CD4-positive, alpha-beta T cell treated with Interleukin-6 at 100 ng/mL for 8 hours (primary cell): ENCODE data around the gene ZNF750.

ENCODE experiments used
- DNase-seq: peaks from one replicate; pipeline ENCODE4 v3.0.0-alpha.2; 2020; ENCODE audit warnings: mixed read lengths, low spot score

Gene ZNF750

DNA sequence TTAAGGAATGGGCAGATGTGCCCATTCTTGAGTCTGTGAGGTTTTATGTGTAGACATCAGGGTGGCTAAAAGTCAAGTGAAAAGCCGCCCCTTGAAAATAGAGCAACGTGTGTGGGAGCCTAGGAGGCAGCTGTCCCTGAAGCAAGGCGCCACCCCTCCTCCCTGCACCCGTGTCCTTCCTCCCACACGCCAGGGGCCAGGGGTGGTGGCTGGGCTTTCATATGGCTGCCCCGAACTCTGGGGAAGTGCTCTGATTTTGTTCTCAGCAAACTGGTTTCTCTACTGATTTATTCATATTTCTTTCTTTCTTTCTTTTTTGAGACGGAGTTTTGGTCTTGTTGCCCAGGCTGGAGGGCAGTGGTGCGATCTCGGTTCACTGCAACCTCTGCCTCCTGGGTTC, 4.7 kb downstream of the ZNF750 start:
- no peak for DNase-seq

DNA sequence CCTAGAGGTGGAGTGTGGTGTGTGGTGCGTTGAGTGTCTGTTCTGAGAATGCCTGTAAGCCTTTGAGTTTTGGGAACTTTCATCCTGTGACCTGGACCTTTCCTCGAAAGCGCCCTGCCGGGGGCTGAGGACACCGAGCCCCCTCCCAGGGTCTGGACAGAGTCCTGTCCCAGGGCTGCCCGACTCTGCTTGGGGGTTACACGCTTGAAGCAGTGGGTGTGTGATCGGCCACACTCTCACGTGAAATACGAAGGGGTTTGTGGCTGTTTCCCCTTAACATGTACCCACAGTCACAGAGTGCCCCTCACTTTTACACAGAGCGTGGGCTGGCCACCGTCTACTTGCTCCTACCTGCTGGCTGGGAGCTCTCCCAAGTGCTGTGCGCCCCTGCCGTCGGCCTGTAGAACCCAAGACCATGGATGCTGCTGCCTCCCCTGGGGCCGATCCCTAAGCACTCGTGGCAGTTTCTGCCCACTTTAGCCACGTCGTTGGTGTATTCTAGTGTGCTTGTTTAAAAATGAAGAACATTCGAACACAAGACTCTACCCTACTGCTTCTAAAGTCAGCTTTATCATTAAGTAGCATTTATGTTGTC, 6.8 kb downstream of the ZNF750 start:
- no peak for DNase-seq

DNA sequence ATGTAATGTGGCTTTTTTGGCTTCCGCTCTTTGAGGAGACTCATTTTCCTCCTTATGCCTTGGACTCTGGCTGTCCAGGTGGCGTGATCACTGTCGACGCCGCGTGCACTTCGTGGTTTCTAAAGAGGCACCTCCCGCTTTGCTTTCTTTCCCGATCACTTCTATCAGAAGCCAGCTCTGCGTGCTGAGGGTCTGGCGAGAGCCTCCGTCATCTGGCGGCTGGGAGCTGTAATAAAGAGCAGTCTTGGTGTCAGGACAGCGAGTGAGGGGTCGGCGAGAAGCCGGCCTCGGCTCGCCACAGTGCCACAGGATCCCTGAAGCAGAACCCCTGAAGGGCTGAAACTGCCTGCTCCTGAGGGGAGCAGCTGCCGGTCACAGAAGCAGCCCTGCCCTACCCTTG, 7.4 kb downstream of the ZNF750 start:
- DNase-seq: no peak

DNA sequence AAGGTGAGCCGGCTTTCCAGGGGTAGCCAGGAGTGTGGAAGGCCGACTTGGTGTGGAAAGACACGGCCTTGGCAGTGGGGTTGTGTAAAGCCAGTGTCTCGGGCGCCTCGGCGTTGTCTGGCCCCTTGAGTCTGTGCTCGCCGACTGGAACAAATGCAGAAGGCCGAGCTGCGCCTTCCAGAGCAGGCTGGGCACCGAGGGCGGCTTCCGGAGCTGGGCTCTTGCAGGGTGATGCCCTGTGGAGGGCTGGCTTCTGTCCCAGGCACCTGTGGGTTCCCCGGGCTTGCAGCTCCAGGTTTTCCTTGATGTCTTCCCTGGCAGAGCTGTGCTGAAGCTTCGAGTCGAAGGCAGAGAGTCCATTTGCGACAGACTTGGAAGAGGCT, 8.0 kb downstream of the ZNF750 start:
- no peak for DNase-seq

DNA sequence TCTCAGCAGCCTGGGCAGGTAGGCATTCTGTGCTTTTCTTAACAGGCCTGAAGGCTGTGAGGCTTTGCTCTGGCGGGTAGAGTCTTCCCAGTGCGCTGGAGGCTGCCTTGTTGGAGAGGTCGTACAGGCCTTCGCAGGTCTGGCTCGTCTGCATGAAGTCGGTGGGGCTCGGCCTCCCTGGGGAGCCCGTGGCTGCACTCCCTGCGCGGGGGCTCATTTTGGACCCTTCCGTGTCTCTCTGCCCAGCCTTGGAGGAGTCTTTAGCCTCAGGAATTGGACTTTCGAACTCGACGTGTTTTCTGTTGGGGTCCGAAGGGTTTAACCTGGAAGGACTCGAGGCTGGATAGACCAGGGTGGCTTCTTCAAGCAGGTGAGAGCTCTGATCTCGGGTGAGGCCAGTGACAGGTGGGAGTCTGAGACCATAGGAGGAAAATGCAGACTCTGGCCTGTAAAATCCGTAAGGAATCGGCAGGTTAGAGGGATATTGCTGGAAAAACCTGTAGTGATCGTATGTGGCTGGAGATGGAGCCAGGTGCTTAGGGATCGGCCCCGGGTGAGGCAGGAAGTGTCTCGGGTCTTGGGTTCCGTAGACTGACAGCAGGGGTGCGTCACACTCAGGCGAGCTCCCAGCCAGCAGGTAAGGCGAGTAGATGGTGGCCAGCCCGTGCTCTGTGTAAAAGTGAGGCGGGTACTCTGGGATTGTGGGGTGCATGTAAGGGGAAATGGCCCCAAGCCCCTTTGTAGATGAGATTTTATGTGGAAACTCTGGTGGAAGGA, 8.6 kb downstream of the ZNF750 start:
- no peak for DNase-seq

- no peak for DNase-seq
Measured at GRCh38 chr17:82830249-82830661, 9.6 kb downstream of the ZNF750 start.

GRCh38 chr17:82828875-82829487, 10.8 kb downstream of the ZNF750 start:
- no peak for DNase-seq

DNA sequence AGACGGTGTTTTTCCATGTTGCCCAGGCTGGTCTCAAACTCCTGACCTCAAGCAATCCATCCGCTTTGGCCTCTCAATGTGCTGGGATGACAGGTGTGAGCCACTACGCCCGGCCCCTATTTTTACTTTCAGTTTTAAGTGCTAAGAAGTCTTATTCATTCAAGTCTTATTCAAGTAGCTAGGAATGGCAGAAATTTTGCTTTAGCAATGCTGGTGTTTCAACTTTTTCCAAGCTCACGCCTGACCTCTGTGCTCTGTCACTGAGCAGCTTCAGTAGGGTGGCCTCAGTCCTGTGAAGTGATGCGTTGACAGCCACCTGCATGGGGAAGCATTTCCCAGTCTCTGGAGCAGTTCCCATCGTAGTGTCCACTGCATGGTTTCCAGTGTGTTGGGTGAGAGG, 12.9 kb downstream of the ZNF750 start:
- DNase-seq: no peak

DNA sequence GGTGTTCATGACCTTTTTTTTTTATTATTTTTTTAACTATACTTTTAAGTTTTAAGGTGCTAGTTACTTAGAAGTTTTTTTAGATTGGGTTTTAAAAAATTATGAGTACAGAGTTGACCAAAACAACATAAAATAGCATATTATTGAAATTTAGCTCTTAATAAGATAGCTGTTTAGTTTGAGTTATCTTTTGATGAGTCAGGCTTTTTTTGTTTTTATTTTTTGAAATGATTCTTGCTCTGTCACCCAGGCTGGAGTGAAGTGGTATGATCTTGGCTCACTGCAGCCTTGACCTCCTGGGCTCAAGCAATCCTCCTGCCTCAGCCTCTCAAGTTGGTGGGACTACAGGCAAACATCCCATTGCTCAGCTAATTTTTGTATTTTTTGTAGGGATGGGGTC, 13.6 kb downstream of the ZNF750 start:
- no peak for DNase-seq

- no peak for DNase-seq
Measured at GRCh38 chr17:82825540-82826124, 14.2 kb downstream of the ZNF750 start.

GRCh38 chr17:82823004-82823403, 16.8 kb downstream of the ZNF750 start:
- DNase-seq: no peak

- DNase-seq: no peak
Measured at GRCh38 chr17:82822281-82822680, 17.5 kb downstream of the ZNF750 start.

- DNase-seq: no peak
Measured at GRCh38 chr17:82821554-82821953, 18.3 kb downstream of the ZNF750 start.

DNA sequence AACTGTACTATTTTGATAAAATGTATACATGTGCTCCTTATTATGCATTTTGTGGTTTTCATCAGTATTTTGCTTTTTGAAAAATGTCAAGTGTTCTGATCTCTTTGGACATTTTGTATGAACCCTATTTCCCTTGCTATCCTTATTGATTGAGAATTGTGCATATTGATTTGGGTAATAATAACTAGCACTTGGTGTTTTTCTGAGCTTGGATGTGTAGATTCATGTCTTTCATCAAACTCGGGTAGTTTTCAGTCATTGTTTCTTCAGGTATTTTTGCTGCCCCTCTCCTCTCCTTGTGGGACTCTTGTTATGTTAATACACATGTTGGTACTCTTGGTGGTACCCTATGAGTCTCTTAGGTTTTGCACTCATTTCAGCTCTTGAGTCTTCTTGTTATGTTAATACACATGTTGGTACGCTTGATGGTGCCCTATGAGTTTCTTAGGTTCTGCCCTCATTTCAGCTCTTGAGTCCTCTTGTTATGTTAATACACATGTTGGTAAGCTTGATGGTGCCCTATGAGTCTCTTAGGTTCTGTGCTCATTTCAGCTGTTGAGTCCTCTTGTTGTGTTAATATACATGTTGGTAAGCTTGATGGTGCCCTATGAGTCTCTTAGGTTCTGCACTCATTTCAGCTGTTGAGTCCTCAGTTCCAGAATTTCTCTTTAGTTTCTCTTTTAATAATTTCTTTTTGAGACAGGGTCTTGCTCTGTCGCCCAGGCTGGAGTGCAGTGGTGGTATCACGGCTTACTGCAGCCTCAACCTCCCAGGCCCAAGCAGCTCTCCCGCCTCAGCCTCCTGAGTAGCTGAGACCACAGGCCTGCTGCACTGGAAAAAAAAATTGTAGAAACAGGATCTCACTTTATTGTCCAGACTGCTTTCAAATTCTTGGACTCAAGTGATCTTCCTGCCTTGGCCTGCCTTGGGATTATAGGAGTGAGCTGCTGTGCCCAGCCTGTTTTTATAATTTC, 19.3 kb downstream of the ZNF750 start:
- no peak for DNase-seq

- no peak for DNase-seq
Measured at GRCh38 chr17:82817947-82818346, 21.9 kb downstream of the ZNF750 start.

- no peak for DNase-seq
Measured at GRCh38 chr17:82816358-82816757, 23.5 kb downstream of the ZNF750 start.

- DNase-seq: no peak
Measured at GRCh38 chr17:82815790-82816305, 24.0 kb downstream of the ZNF750 start.

DNA sequence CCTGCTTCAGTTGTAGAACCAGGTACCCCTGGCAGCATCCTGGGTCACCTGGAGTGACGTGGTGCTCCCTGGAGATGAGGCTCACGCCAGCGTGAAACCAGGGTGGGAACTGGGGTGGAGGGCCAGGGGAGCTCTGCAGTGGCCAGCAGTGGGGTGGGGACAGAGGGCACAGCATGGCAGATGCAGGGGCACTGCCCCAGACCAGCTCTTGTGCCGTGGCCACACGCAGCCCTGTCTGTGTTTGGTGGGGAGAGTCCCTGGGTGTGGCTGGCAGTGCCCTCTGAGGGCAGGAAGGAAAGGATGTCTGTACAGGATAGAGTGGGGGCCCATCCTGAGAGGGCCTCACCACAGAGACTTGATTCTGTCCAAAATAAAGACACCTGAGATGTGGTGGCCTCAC, 24.5 kb downstream of the ZNF750 start:
- no peak for DNase-seq

GRCh38 chr17:82814834-82815233, 25.0 kb downstream of the ZNF750 start:
- DNase-seq: no peak

DNA sequence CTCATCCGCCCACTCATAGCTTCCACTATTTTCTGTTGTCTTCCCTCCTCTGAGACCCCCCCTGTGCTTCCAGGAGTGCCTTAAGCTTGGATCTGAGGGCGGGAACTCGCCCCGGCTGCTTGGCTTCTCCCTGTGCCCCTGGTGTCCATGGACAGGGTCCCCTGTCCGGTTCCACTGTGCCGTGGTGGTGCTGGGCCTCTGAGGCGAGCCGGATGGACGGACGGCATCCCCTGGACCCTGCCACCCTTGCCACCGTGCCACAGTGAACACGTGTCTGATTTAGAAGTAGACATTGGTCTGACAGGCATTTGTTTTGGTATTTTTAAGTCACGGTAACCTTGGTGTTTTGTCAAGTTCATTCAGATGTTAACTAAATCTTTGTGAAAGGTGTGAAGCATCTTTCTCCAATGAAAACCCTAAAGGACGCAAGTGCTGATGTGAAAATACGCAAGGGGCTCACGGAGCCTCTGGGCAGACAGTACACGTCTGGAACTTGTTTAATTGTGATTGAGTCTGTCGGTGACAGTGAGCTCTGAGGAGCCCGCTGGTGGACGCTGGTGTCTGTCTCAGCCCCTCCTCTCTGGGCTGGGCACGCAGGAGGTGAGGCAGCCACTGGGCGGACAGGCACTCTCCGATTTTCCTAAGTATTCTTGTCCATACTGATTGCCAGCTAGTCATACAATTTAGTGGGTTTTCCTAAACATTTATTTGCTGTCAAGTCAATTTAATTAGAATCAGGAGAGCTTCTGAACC, 26.3 kb downstream of the ZNF750 start:
- no peak for DNase-seq

GRCh38 chr17:82812601-82813000, 27.2 kb downstream of the ZNF750 start:
- no peak for DNase-seq
